Left renal cortex interstitium (tissue), 4 donors: ENCODE measurements around the gene C1orf74. TPM values are rescaled to one million over a fixed set of nuclear protein-coding genes. Genes with fewer than 3 reads are reported as not detected.
A peak's percentile ranks its signal among the peaks of the same experiment; 100 is the strongest.

Experiments
- DNase-seq, 4 donors: peaks; one replicate each; pipeline ENCODE4 v3.0.0-alpha.2; 2013; ENCODE audit warnings: low read depth in 4 of 4, low spot score in 2 of 4, missing footprints in 1 of 4
- polyA plus RNA-seq, 4 donors: library from polyadenylated mRNA; unstranded; fragments of 120-200 nt; gene quantifications; one replicate each; pipeline ENCODE4 v1.2.1, GENCODE V29; 2013; ENCODE audit not compliant: insufficient read length in 4 of 4

The C1orf74 gene
- 1 to 10 TPM; 2.9 to 4.0 (median 3.9) TPM for polyA plus RNA-seq

DNA sequence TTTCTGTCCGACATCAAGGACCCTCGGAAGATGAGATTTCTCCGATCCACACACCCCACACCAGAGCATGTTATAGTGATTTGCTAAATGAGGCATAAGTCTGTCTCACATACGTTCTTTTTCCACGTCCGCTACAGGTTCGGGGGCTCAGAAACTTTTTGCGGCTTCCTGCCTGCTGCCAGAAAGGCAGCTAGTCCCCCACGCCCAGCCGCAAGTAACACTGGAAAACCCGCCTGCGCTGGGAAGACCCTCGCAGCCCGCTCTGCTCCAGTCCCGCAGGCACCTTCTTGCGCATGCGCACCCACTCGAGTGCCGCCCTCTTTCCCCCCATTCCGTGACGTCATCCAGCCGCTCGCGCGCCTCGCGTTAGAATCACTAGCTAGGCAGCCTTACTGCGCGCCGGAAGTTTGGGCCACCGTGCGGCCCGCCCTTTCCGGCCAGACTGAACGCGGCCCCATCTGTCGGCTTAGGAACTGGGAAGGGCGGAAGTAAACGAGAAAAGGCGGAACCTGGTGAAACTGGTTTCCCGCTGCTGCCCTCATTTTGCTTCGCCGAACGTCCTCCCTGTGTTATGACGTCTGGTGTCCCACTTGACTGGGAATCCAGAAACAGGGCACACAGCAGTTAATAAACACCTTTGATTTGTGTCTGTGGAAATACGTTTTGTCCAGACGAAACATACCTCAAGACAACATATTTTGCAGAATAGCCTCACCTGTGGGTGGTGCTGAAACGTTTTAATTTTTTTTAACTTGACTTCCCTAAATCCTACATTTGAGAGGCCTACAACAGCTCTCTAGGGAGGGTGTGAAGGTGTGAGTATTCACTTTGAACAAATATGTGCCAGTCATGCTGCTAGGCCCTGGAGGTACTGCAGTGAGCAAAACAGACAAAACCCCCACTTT, at the start of gene C1orf74:
Gene C1orf74, minus strand, starts transcription at position 295 of the 905 bp plus-strand sequence. CDS start 925 bp downstream, outside the sequence.
- DNase-seq, result peak; percentile 94 to 99 (median 98)

- no peak for DNase-seq
Observed at GRCh38 chr1:209831615-209832014, 47.3 kb upstream of the C1orf74 start.

DNA sequence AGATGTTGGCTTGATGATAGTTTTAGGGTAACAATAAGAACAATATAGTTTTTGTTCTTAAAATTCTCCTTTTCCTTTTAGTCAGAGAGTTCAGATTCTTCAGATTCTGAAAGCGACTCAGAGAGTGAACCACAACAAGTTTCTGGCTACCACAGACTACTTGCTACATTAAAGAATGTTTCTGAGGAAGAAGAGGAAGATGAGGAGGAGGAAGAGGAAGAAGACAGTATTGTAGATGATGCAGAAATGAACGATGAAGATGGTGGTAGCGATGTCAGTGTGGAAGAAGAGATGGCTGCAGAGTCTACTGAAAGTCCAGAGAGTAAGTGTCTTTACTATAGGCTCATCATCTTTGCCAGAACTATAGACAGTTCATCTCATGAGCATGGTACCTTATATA, 46.4 kb upstream of the C1orf74 start:
- DNase-seq, result no peak

DNA sequence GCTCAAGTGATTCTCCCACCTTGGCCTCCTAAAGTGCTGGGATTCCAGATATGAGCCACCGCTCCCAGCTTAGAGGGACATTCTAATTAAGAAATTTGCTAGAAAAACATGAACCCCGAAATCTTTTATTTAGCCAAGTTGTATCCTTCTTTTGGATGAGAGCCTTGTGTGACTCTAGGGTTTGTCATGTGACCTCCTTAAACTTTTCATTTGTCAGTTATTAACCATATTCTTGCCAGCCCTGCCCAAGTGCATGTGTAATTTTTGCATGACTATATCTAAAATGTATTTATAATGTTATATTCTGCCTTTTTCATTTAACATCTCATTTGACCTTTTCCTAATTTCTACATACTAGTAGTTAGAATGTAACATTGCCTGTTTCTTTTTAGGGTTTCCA, 45.4 kb upstream of the C1orf74 start:
- no peak for DNase-seq

DNA sequence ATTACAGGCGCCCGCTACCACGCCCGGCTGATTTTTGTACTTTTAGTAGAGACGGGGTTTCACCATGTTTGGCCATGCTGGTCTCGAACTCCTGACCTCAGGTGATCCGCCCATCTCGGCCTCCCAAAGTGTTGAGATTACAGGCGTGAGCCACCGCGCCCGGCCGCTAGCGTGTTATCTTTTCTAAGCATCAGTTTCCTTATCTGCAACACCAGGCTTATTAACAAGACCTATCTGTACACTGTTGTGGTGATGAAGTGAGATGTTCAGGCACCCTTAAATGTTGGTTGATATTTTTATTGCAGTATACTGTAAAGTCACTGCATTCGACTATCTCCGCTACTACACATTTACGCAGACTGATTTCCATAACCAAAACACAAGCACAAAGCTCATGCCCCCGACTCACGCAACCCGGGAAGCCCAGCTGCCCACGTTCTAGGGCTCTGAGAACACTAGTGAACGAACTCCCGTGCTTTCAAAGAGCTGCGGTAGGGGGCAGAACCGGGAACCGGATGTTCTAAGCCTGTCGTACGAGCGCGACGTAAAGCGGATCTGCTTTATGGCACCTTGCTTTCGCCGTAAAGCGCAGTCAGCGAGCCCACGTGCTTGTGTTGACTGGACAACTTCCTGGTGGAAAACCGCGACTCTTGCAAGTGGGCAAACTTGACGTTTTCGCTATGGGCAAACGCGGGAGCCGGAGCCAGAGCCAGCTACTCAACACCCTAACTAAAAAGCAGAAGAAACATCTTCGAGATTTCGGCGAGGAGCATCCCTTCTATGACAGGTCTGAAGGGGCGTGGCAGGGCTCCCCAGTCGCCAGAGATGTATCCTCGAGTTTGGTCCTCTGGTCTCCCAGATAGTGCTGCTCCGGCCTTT, 43.3 kb upstream of the C1orf74 start, which contains the start of gene UTP25:
Gene UTP25, plus strand, starts transcription at position 589 of the 879 bp plus-strand sequence. Its CDS starts 92 bp downstream, at position 681.
- peak; percentile 82 to 93 (median 84) for DNase-seq

GRCh38 chr1:209825591-209826434, 41.5 kb upstream of the C1orf74 start:
- DNase-seq, result no peak

DNA sequence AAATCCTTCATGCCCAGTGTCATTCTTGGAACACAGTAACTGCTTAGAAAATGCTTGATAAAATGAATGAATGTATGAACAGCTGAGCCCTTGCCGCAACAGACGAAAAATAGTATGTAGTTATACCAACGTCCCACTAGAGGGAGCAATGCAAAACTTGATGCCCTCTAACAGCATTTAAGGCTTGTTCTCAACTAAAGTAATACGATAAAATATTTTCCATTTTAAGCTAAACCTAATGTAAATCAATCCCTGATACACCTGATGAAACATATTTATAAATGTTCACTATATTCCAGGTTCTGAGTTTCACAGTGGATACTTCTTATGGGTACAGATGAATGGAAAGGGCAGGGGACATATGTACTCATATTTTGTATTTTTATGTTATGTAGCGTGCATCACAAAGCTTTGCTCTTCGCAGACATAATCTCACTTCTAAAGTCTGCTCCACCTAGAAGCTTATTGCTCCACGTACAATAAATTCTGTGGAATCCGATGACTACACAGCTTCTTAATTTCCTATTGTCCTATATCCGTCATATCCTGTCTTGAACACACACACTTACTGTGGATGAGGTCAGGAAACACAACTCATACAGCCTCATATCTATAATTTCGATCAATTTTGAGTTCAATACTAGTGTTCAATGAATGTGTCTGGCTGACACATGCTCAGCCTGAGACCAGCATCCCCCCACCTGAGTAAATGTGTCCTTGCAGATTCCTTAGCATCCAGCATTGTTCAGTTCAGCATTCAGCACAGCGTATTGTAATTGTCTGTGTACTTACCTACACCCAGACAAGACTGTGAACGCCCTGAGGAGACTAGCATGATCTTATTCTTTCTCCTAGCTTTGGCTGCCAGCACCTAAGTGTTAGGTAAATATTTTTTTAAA, 39.0 kb upstream of the C1orf74 start:
- peak in 1 of 4 donors; percentile 33 for DNase-seq

- no peak for DNase-seq
Observed at GRCh38 chr1:209822706-209823105, 38.3 kb upstream of the C1orf74 start.

GRCh38 chr1:209820986-209821385, 36.6 kb upstream of the C1orf74 start:
- DNase-seq, result no peak

DNA sequence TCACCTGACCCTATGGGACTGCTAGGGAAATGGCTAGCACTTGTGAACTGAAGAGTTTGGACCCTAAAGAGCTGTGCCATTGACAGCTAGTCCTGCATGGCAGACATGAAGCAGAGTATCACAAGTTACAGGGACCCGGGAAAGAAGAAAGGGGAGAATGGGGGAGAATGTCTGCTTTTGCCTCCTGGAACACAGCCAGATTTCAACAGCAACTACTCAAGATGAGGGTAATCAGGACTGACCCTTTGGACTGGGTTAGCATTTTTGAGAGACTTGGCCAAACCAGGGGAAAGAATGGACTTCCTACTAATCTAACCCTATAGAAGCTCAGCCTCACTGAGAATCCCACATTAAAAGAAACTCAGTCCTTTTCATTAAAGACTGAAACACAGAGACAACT, 34.7 kb upstream of the C1orf74 start:
- no peak for DNase-seq

GRCh38 chr1:209817691-209818090, 33.3 kb upstream of the C1orf74 start:
- DNase-seq, result no peak

DNA sequence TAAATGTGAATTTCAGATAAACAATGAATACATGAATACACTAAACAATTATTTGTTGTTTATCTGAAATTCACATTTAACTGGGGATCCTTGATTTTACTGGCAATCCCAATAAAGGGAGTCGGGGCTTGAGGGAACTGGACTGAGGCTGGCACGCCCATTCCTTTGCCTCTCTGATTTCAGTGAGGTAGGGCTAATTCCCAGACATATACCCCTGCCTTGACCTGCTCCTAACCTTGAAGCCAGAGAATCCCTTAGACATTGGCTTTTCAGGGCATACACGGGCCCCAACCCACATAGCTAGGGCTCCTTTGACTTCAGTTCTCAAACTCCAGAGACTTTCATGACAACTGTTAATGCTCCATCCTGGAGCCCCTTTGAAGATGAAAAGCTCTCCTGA, 32.6 kb upstream of the C1orf74 start:
- DNase-seq, result no peak

DNA sequence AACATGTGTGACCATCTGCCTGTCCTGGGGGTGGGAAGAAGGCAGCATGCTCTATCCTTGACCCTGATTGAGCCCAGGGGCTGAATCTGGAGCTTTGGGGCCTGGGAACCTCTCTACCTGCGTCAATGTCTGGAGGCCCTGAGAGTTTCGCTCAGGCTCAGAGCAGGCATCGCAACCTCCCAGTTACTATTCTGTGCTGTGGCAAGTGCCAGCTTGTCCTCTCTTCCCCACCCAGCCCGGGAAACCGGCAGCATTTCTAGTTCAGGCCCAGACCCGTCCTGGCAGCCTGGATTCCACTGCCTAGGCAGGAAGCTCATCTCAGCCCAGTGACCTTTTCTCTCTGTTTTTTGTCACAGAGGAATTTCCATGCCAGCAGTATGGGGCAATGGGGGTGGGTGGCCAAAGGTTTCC, 31.6 kb upstream of the C1orf74 start:
- no peak for DNase-seq

- no peak for DNase-seq
Observed at GRCh38 chr1:209815490-209815889, 31.1 kb upstream of the C1orf74 start.

- DNase-seq, result no peak
Observed at GRCh38 chr1:209813902-209814301, 29.5 kb upstream of the C1orf74 start.

- DNase-seq, result no peak
Observed at GRCh38 chr1:209810783-209811182, 26.4 kb upstream of the C1orf74 start.

- no peak for DNase-seq
Observed at GRCh38 chr1:209809611-209810010, 25.3 kb upstream of the C1orf74 start.

GRCh38 chr1:209808059-209808581, 23.8 kb upstream of the C1orf74 start:
- DNase-seq, result no peak

DNA sequence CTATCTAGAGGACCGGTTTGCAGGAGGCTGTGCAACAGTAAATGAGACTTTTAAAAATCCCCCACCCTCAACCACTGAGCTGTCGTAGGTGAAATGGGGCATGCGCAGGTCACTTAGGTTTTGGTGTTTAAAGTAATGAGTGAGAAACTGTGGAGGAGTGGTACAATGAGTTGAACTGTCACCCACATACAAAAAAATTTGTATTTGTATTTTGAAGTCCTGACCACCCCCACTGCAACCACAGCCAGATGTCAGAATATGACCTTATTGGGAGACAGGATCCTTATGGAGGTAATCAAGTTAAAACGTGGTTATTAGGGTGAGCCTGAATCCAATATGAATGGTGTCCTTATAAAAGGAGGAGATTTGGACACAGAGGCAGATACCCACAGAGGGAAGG, 23.1 kb upstream of the C1orf74 start:
- no peak for DNase-seq
